GM19099 (cell line): ENCODE data around the gene KRT9.

ENCODE experiments used
- POLR2A ChIP-seq: IDR thresholded peaks from 3 replicates; pipeline ENCODE4 v1.6.1; 2011; ENCODE audit warnings: low read depth; ENCODE audit not compliant: insufficient read length; ENCODE audit errors: extremely low read depth

The KRT9 gene

GRCh38 chr17:41600318-41600717, 28.5 kb upstream of the KRT9 start:
- TF ChIP-seq POLR2A, result no peak

GRCh38 chr17:41599680-41600079, 27.8 kb upstream of the KRT9 start:
- TF ChIP-seq POLR2A, result no peak

GRCh38 chr17:41595585-41595984, 23.7 kb upstream of the KRT9 start:
- TF ChIP-seq POLR2A, result no peak

DNA sequence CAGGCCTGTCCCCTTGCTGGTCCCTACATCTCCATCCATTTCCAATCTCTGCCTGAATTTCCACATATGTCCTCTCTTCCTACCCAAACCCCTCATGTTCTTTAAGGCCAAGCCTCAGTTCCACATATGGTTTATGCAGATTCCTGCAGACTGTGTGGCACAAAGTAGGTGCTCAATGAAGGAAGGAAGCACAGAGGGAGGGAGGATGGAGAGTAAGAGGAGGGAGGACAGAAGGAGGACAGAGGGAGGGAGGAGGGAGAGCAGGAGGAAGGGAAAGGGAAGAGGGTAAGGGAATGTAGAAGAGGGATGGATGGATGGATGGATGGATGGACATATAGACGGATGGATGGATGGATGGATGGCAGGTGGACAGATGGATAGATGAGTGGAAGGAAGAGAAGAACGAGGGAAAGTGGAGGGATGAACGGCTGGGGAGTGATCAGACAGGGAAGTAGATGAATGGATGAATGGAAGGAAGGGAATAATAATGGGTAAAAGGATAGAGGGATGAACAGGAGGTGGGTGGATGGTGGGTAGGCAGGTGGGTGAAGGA, 22.6 kb upstream of the KRT9 start:
- TF ChIP-seq POLR2A, result no peak

- no peak for TF ChIP-seq POLR2A
These were observed 21.6 kb upstream of the KRT9 start for GRCh38 chr17:41593306-41593981.

GRCh38 chr17:41592601-41593305, 20.9 kb upstream of the KRT9 start:
- no peak for TF ChIP-seq POLR2A

DNA sequence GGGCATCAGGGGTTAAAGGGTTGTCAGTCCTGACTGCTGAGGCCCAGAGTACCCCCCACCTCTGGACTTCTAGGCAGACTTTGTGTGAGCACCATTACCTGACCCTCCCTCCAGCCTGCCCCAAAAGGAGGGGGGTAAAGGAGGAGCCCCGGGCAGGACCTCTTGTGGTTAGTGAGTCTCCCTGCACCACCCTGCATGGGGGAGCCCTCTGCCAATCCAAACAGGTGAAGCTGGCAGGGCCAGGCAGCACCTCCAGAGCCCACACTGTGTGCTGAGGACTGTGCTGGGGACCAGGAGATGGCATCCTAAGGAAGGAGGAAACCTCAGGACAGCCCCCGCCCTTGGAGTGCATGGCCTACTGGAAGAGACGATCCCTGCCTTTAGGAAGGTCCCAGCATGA, 17.4 kb upstream of the KRT9 start:
- no peak for TF ChIP-seq POLR2A

GRCh38 chr17:41588126-41588810, 16.4 kb upstream of the KRT9 start:
- TF ChIP-seq POLR2A, result no peak

DNA sequence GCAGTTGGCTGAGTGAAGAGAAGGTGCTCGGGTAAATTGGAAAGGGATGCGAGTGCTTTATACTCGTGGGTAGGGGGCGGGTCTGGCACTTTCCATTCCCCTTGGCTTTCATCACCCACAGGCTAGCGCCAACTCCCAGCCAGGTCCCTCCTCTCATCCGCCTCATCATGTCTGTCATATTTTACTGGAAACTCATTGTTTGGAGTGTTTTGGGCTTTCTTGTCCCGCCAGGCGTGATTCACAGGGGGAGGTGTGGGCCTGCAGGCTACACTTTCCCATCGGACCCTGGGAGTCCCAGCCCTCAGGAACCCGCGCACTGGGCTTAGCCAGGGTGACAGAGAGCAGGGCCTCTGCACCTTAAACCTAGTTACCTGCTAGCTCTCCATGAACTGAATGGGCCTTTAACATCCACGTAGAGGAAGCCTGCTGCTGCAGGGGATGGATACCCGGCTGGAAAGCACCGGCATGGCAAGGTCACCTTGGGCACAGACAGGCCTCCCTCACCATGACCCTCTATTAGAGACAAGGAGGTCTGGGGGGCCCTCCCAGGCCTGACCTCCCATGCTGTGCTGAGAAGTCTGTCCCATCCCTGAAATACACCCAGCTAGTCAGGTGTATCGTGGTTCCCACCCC, 15.1 kb upstream of the KRT9 start, which contains the start of gene KRT14:
KRT14 (minus strand) TSS at position 33 of the 633 bp plus-strand sequence. CDS start 61 bp downstream, outside the sequence.
- TF ChIP-seq POLR2A, result no peak

- TF ChIP-seq POLR2A, result no peak
These were observed 13.6 kb upstream of the KRT9 start for GRCh38 chr17:41585301-41586056.

GRCh38 chr17:41583137-41584127, 11.6 kb upstream of the KRT9 start:
- no peak for TF ChIP-seq POLR2A

DNA sequence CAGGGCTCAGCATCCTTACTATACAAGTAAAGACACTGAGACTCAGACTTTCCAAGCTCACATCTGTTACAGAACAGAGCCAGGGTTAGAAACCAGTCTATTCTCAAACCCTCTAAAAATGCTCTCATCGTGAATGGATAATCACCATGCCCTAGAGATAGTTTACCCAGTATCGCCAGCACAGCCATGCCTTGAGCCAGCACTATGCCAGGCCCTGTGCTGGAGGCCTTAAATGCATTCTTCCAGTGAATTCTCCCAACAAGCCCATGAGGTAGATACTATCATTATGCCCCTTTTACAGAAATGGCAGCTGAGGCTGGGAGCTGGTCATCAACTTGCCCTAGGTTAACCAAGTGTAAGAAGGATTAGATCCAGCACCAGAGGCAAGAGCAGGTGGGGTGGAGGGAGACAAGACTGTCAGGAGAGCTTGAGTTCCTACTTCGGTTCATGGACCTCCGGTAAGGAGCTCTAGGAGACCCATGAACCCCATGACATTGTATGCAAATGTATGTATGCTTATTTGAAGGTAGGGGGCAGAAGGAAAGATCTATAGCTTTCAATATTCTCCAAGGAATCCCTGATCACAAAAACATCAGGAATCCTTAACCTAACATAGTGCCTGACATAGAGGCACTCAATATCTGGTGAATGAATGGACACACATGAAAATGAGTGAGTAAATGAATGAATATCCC, 9.7 kb upstream of the KRT9 start:
- TF ChIP-seq POLR2A, result no peak
